AG10803 (cell line): ENCODE data around the gene TMEM11.
A peak's percentile ranks its signal among the peaks of the same experiment; 100 is the strongest.

Experiments used
- DNase-seq: peaks from one replicate; pipeline ENCODE4 v3.0.0; 2010; ENCODE audit warnings: low read depth
- H3K4me3 ChIP-seq: 2 replicates; pipeline ENCODE4 v1.5.1; 2011; ENCODE audit warnings: mild to moderate bottlenecking, low read length, control low read depth
- CTCF ChIP-seq: conservative IDR thresholded peaks from 2 replicates; pipeline ENCODE4 v1.5.1; 2011; ENCODE audit warnings: mild to moderate bottlenecking, low read length, control low read depth, inconsistent platforms

Gene TMEM11

GRCh38 chr17:21252289-21252795 lies 38.4 kb upstream of the TMEM11 start:
- H3K4me3 ChIP-seq = peak overlapping the region; percentile 78
- TF ChIP-seq CTCF = no peak
- DNase-seq = no peak

GRCh38 chr17:21251337-21252010 lies 37.5 kb upstream of the TMEM11 start:
- no peak for DNase-seq
- peak overlapping the region; percentile 78 for H3K4me3 ChIP-seq
- TF ChIP-seq CTCF = no peak

DNA sequence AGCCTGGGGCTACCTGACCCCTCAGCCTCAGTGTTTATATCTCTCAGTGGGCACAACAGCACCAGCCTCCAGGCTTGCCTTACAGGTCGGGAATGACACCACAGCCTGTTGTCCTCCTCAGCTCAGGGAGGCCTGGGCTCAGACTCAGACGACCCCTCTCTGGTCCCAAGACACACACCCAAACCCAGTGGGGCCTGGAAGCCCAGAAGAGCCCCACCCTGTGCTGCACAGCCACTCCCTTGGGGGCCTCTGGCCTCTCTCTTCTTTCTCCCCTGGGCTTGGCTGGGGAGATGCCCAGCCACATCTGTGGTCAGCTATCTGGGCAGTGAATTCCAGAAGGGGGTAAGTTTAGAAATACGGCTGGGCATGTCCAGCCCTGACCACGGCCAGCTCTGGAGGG lies 36.9 kb upstream of the TMEM11 start:
- no peak for TF ChIP-seq CTCF
- peak overlapping the region; percentile 78 for H3K4me3 ChIP-seq
- peak; percentile 33 for DNase-seq

DNA sequence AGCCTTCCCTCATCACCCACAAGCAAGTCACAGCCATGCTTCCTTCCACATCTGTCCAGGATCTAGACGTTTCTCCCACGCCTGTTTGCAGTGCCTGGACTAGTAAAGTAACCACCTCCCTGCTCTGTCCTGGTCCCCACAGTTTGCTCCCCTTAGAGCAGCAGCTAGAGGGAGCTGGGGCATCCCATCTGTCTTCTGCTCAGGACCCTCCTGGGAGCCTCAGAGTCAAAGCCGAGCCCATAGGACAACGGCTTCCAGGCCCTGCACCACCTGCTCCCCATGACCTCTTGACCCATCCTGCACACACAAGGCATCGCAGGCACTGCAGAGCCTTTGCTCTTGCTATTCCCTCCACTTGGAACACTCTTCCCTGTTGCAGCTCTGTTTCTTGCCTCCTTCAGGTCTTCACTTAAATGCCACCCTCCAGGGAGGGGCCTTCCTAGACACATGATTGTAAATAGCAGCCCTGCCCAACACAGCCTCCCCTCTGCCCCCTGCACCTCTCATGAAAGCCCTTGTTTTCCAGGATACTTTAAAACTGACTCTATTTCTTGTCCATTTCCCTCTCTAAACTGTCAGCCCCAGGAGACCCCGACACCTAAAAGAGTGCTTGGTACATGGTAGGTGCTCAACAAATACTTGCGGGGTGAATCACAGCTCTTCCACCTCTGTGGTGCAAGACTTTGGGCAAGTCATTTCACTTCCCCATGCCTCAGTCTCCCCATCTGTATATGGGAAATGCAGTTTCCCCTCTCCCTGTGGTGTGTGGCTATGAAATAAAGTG lies 36.2 kb upstream of the TMEM11 start:
- H3K4me3 ChIP-seq = no peak overlapping the region
- peak; percentile 29 for DNase-seq
- no peak for TF ChIP-seq CTCF

- DNase-seq = no peak
- TF ChIP-seq CTCF = no peak
- H3K4me3 ChIP-seq = no peak overlapping the region
These were observed 35.3 kb upstream of the TMEM11 start for GRCh38 chr17:21249086-21249795.

- no peak for DNase-seq
- H3K4me3 ChIP-seq = no peak overlapping the region
- TF ChIP-seq CTCF = no peak
These were observed 34.5 kb upstream of the TMEM11 start for GRCh38 chr17:21248500-21248899.
